OCI-LY7 (cell line): ENCODE data around the gene CPB2.

Experiments
- CTCF ChIP-seq: fragments of 200-600 bp; sonication (generic); conservative IDR thresholded peaks from 2 replicates; pipeline ENCODE4 v1.5.1; 2014; ENCODE audit warnings: mild to moderate bottlenecking, antibody characterized with exemption, low read length, moderate library complexity, mixed read lengths
- EZH2phosphoT487 ChIP-seq: fragments of 200-600 bp; sonication (generic); IDR thresholded peaks from 2 replicates; pipeline ENCODE4 v1.6.1; 2018; ENCODE audit warnings: low read depth, borderline replicate concordance, mild to moderate bottlenecking, mixed run types, antibody characterized with exemption, low read length, moderate library complexity, mixed read lengths

GRCh38 chr13:46119883-46120614 is 15.2 kb upstream of the CPB2 start:
- TF ChIP-seq CTCF (no peak), EZH2phosphoT487 (no peak)
